ENCODE measurements around the gene PEAK3.
"Not testable (repeated sequence)": the region's sequence is repeated elsewhere in the genome, so short reads cannot be mapped to it uniquely, and the experiment has no call there.

PEAK3 gene

DNA sequence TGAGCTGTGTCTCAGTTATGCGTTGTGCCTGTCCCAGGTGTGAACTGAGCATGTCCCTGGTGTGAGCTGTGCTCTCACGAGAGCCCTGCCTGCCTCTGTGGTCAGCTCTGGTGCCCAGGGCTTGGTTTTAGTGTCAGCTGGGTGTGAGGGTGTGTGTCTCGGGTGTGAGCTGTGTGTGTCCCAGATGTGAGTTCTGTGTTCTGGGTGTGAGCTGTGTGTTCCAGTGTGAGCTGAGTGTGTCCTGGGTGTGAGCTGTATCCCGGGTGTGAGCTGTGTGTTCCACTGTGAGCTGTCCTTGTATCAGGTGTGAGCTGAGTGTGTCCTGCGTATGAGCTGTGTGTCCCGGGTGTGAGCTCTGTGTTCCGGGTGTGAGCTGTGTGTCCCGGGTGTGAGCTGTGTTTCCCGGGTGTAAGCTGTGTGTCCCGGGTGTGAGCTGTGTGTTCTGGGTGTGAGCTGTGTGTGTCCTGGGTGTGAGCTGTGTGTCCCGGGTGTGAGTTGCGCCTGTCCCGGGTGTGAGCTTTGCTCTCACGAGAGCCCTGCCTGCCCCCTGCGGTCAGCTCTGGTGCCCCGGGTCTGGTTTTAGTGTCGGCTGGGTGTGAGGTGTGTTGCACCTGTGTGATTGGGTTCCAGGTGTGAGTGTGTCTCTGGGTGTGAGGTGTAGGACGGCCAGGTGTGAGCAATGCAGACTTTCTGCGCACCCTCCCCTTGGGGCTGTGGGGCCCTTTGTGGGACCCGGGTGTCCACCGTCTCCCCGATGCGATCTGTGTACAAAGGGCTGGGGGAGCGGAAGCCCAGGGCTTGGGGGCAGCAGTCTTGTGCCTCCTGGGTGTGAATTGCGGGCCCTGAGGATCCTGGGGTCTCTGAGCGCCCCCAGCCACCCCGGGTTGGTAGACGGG is 7.1 kb upstream of the PEAK3 start:
- DNase-seq = no peak

DNA sequence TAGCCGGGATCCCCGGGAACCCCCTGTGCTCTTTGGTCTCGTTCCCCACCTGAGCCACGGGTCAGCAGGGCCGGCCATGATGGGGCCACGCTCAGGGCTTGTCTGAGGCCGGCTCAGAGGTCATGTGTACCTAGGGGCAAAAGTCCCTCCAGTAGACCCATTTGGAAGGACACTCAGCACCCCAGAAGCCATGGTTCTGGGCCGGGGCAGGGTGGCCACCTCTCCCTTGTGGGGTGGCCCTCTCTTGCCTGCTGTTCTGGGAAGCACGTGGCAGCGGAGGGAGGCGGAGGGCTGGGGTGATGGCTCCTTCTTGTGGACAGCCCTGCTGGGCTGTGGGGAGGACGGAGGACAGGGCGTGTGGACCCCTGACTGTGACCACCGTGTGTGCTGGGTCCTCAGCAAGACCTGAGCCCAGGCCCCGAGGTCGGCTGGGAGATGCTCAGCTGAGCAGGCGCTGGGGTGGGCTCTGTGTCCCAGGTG is 6.4 kb upstream of the PEAK3 start:
- DNase-seq = no peak

DNA sequence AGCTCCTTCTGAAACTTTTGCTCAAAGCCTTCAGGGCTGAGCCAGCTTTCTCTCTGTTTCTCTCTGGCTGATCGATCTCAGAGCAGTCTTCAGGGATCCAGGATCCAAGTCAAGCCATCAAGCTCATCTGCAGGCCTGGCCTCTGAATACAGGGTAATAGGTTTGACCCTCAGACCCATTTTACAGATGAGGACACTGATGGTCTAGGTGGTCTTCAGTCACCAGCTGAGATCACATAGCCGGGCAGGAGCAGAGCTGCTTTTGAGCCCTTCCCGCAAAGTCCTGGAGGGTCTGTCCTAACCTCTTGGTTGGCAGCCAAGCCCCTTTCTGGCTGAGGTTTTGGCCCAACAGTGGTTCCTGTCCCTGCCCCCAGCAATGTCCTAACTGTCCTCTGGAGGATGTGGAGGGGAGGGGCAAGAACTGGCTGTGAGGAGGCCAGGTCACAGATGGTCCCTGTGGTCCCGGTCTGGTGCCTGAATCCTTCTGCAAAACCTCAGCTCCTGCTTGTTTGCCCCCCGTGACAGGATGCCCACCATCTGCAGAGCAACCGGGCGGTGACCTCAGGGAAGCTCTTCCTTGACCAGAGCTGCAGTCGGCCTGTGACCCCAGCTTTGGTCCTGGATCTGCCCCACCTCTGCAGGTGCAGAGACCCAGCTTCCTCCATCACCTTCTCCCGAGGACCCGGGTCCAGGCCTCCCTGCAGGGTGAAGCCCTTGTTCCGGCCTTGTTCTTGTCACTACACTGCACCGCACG is 5.8 kb upstream of the PEAK3 start:
- no peak for DNase-seq

DNA sequence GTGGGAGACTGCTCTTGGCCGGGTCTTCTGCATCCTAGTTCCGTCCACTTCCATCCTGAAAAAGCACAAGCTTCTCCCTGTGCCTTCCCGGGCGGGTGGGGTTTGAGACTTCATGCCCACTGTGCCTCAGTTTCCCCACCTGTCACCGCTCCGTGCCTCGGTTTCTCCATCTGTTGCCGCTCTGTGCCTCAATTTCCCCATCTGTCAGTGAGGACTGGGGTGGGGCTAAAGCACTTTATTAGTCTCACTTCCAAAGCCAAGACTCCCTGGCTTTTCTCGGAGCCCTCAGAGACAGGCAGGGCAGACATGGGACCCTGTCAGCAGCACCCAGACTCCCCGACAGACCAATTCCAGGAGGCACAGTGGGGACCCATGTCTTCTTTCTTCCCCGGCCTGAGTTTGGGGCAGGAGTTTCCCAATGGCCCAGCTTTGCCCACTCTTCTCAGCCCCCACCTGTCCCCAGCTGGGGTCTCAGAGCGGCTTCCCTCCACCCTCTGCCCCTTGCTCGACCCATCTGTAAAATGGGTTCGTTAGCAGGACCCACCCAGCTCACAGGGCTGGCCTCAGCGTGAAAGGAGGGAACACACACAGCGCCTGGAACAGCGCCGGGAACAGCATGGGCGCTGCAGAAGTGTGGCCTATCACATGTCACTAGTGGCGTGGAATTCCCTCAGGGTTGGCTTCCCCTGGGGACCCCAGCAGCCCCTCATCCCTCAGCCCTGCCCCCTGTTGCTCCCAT is 4.6 kb upstream of the PEAK3 start:
- no peak for DNase-seq

DNA sequence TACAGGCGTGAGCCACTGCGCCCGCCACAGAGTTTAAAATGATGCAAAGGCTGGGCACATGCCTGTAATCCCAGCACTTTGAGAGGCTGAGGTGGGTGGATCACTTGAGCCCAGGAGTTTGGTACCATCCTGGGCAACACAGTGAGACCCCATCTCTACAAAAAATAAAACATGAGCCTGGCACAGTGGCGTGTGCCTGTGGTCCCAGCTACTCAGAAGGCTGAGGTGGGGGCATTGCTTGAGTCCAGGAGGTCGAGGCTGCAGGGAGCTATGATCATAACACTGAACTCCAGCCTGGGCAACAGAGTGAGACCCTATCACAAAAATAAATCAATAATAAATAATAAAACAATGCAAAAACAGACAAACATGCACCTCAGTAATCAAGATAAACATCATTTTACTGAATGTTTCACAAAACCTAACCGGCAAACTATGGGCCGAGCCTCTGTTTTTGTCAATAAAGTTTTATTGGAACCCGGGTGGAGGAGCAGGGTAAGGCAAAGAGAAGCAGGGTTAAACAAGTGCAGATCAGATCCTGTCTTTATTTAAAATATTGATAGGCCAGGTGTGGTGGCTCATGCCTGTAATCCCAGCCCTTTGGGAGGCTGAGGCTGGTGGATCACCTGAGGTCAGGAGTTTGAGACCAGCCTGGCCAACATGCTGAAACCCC is 2.0 kb upstream of the PEAK3 start:
- no peak for DNase-seq

DNA sequence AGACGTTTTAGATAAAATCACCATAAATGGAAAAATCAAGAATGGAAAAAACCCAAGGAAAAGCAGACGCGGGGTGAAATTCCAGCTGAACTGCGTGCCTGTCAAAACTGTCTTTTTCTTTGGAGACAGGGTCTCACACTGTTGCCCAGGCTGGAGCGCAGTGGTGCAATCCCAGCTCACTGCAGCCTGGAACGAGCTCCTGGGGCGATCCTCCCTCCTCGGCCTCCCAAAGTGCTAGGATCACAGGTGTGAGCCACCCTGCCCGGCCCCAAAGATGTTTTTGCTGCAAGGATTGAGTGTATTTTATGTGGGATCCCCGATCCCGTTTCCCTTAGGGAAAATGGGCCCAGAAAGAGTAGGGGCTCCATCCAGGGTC is 875 bp upstream of the PEAK3 start:
- DNase-seq = no peak

DNA sequence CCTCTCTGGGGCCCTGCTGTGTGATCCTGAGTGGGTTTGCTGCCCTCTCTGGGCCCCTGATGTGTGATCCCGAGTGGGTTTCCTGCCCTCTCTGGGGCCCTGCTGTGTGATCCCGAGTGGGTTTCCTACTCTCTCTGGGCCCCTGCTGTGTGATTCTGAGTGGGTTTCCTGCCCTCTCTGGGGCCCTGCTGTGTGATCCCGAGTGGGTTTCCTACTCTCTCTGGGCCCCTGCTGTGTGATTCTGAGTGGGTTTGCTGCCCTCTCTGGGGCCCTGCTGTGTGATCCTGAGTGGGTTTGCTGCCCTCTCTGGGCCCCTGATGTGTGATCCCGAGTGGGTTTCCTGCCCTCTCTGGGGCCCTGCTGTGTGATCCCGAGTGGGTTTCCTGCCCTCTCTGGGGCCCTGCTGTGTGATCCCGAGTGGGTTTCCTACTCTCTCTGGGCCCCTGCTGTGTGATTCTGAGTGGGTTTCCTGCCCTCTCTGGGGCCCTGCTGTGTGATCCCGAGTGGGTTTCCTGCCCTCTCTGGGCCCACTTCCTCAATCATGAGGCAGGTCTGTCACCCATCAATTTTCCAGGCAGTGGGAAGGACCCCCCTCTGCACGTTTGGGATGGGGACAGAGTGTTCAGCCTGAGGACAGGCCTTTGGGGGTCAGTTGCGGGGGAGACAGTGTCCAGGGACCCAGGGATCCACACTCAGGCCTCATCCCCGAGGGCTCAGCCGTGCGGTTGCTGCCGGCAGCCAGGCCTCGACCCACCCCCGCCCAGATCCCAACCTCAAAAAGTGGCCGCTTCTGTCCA is 512 bp downstream of the PEAK3 start:
- DNase-seq = not testable (repeated sequence)

DNA sequence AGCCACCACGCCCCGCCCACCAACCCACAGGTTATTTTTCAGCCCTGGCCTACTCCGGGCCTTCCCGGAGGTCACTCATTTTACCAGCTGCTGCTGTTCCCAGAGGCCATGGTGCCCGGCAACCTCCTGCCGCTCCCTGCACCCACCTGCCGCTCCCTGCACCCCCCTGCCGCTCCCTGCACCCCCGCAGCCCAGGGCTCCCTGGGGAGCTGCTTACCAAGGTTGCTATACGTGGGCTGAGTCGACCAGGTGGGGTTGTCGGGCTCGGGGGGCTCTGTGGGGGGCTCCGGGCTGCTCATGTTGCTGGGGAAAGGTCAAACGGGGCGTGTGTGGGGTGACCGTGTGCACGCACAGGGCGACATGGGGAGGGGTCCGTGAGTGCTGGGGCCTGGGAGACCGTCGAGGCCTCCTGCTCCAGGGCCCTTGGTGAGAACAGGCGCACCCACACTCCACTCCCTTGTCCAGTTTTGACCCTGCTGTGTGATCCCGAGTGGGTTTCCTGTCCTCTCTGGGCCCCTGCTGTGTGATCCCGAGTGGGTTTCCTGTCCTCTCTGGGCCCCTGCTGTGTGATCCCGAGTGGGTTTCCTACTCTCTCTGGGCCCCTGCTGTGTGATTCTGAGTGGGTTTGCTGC is 1.2 kb downstream of the PEAK3 start:
- no peak for DNase-seq

DNA sequence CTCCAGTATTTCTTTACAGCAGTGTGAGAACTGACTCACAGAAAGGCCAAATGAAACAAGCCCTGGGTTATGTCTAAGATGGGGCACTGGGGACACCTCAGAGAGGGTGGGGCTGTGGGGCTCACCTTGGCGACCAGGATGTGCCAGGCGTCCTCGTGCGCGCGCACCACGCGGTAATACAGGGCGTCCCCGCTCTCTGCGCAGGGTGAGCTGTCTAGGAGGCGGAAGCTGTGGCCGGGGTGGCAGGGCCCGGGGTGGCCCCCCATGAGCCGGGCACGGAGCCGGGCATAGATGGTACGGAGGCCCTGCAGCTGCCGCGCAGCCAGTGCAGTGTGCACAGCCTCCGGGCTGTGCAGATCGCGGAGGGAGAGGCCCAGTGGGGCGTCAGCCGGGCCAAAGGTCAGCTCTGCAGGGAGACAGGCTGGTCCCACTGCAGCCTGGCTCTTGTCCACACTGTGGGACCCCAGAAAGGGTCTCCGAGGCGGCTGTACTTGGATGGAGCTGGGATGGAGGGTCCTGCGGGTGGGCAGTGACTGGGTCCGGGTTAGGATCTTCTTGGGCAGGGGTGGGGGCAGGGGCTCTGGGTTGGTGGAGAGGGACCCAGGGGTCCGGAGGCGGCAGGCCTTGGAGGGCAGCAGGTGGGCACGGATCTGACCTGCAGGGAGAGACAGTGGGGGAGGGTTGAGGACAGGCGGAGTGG is 3.4 kb downstream of the PEAK3 start:
- DNase-seq = no peak

DNA sequence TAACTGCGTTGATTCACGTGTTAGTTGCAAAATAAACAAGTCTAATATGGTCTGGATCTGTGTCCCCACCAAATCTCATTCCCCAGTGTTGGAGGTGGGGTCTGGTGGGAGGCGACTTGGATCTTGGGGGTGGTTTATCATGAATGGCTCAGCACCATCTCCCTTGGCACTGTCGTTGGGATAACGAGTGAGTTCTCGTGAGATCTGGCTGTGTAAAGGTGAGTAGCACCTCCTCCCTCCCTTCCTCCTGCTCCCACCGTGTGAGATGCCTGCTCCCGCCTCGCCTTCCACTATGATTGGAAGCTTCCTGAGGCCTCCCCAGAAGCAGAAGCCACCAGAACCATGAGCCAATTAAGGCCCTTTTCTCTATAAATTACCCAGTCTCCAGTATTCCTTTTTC is 4.8 kb downstream of the PEAK3 start:
- DNase-seq = no peak

DNA sequence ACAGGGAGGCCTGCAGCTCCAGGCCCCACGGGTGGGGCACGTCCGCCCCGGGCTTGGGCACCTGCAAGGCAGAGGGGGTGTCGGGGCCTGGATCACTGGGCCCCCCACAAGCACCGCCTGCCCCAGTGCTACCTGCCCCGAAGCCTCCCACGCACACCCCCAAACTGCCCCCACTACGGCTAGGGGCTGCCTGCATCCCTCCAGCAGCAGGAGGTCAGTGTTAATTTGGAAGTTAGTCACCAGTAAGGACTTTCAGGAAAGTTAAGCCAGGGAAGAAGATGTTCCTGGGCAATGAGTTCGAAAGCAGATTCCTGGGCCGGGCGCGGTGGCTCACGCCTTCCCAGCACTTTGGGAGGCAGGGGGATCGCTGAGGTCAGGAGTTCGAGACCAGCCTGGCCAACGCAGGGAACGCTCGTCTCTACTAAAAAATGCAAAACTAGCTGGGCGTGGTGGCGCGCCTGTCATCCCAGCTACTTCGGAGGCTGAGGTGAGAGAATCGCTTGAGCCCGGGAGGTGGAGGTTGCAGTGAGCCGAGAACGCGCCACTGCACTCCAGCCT is 5.5 kb downstream of the PEAK3 start:
- DNase-seq = no peak

DNA sequence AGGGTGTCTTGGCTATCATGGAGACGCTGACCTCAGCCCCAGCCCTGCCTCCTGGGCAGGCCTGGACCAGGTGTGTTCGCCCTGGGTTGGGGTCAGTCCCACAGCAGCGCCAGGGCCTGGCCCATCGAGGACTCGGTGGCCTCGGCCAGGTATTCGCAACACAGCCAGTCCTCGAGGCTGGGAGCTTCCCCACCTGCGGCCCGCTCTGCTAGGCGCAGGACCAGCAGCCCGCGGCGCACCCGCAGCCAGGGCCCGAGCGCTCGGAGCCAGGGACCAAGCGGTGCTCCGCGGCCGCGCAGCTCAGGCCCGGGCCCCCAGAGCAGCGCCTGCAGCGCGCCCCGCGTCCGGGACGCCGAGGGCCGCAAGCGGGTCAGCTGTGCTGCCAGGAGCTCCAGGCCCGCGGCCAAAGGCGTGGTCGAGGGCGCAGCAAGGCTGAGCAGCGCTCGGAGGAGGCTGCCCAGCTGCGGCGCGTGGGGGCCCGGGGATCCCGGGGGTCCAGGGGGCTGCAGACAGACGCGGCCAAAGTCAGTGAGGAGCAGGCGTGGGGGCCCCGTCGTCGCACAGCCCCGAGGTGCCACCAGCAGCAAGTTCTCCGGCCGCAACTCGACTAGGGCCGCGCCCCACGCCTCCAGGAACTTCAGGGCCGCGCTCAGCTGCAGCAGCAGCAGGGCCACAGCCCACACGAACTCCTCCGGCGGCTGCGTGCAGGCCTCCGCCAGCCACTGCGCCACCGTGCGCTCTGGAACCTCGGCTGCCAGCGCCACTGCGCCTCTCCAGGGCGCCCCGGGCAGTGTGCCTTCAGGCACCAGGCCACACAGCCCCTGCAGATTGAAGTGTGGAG is 6.2 kb downstream of the PEAK3 start:
- no peak for DNase-seq

DNA sequence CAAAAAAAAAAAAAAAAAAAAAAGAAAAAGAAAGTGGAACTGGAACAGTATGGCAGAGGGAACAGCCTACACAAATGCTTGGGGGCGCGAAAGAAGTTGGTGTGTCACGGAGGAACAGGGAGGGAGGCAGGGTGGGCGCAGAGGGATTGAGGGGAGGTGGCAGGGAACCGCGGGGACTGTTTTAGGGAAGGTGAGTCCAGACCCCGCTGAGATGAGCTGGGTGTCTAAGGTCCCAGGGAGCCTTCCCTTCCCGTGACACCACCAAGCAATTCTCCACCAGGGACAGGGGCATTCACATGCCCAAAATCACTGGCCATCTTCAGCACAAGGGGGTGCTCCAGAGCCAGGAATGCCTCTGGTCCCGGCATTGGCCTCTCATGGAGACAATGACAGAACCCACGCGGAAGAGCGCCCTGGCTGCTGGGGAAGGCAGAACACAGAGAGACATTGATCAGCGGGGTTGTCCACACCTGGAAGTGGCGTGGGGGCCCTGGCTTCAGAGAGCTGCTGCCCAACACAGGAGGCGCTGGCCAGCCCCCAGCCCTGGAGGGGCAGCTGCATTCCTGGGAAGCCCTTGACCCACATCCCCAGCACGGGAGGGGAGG is 6.9 kb downstream of the PEAK3 start:
- DNase-seq = peak in 9 of 14 donors; percentile 49 to 73 (median 58)

DNA sequence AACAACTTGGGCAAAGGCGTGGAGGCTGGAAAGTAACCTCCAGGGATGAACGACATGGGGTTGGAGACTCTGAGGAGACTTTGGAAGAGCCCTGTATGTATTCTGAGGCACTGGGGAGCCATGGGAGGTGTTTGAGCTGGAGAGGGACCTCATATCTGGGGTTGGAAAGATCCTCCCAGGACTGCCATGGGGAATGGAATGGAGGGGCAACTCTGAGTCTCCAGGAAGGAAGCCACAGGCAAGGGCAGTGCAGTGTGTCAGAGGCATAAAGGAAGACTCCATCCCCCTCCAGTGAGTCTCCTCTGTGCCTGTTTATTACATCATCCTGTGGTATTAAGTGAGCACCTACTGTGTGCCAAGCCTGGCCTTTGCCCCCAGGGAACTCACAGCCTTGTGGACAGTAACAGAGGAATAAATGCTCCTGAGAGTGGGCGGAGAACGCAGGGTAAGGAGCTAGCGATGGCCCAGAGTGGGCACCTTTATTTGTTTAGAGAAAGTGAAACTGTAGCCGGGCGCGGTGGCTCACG is 7.7 kb downstream of the PEAK3 start:
- no peak for DNase-seq

DNA sequence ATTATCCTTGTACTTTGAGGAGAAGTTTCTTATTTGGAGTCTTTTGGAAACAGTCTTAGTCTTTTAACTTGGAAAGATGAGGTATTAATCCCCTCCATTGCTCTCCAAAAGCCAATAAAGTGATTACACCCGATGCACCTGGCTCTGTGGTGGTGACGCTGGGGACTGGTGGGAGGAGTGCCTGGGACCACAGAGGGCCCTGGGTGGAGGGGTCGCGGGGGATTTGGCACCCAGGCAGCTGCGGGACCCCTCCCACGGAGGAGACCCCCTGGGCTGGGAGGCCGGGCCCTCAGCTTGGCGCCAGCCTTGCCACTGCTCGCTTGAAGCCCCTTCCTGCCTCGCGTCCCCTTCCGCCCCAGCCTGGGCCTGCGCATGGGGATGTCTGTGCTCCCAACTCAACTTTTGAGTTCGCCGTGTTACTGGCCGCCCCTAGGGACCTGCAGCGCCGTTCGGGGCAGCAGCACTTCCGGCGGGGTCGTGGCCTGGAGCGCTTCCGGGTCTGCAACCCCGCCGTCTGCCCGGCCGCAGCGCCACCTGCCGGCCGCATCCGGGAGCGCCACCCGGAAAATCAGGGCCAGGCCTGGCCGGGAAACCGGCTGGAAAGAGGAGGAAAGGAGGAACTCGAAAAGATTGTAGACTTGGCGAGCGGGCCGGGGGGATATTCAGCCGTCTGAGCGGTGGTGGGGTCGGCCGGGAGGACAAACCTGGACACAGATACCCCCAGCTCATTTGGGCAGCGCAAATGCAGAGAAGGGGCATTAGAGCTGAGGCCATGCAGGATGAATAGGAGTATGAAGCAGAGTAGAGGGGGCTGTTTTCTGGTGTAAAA is 8.4 kb downstream of the PEAK3 start:
- DNase-seq = peak in 11 of 14 donors; percentile 21 to 80 (median 35)

DNA sequence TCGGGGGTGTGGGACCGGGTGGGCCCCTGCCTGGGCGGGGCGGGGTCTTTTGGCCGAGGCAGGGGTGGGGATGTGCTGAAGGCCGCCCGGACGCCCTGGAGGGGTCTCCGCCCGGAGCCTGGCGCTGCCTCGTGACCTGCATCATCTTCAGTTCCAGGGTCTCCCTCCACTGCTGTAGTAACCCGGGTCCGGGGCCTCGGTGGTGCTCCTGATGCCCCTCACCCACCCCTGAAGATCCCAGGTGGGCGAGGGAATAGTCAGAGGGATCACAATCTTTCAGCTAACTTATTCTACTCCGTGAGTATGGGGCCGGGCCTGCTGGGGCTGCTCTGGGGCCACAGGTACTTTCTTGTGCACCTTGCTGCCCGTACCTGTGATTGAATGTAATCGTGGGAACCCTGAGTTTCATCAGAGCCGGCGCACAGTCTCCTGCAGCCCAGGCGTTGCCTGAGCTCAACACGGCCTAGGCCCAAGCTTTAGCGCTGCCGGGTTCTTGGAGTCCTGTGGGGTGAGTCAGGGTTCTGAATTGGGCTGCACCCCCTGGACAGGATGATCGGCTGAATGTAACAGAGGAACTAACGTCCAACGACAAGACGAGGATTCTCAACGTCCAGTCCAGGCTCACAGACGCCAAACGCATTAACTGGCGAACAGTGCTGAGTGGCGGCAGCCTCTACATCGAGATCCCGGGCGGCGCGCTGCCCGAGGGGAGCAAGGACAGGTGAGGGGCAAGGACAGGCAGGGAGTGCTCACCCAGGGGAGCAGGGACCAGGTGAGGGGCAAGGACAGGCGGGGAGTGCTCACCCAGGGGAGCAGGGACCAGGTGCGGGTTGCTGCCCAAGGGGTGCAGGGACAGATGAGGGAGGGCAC is 10.5 kb downstream of the PEAK3 start:
- peak in 2 of 14 donors; percentile 22 to 55 for DNase-seq
